Thyroid gland (tissue), 4 donors: ENCODE results near the gene HIP1.

ENCODE experiments used
- POLR2A ChIP-seq, 2 donors: fragments of 450-650 bp; IDR thresholded peaks; one replicate each; pipeline ENCODE4 v1.6.1; 2017; ENCODE audit warnings: antibody characterized with exemption in 2 of 2, mild to moderate bottlenecking in 2 of 2, moderate library complexity in 1 of 2
- TF ChIP-seq, protein P1 (sequence below), 6 experiments: fragments of 200-600 bp in 3 of 6; fragments of 450-650 bp in 3 of 6; sonication (generic) in 3 of 6; IDR thresholded peaks; one replicate each; pipeline ENCODE4 v1.5.1; 2016 to 2019; ENCODE audit warnings: antibody characterized with exemption in 6 of 6, mild to moderate bottlenecking in 2 of 6, inconsistent platforms in 1 of 6, moderate library complexity in 1 of 6

DNA sequence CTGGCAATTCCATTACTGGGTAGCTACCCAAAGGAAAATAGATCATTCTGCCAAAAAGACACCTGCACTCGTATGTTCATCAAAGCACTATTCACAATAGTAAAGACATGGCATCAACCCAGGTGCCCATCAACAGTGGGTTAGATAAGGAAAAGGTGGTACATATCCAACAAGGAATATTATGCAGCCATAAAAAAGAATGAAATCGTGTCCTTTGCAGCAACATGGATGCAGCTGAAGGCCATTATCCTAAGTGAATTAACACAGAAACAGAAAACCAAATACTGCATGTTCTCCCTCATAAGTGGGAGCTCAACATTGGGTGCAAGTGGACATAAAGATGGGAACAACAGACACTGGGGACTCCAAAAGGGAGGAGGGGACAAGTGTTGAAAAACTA is 93.2 kb downstream of the HIP1 start:
- TF ChIP-seq POLR2A (IDR thresholded peaks at IDR 0.05), result no peak
- TF ChIP-seq, protein P1, sequence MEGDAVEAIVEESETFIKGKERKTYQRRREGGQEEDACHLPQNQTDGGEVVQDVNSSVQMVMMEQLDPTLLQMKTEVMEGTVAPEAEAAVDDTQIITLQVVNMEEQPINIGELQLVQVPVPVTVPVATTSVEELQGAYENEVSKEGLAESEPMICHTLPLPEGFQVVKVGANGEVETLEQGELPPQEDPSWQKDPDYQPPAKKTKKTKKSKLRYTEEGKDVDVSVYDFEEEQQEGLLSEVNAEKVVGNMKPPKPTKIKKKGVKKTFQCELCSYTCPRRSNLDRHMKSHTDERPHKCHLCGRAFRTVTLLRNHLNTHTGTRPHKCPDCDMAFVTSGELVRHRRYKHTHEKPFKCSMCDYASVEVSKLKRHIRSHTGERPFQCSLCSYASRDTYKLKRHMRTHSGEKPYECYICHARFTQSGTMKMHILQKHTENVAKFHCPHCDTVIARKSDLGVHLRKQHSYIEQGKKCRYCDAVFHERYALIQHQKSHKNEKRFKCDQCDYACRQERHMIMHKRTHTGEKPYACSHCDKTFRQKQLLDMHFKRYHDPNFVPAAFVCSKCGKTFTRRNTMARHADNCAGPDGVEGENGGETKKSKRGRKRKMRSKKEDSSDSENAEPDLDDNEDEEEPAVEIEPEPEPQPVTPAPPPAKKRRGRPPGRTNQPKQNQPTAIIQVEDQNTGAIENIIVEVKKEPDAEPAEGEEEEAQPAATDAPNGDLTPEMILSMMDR (IDR thresholded peaks at IDR 0.05), result no peak
